ENCODE measurements around the gene AR. TPM values are rescaled to one million over a fixed set of nuclear protein-coding genes. Genes with fewer than 3 reads are reported as not detected.

The AR gene
- total and polyA plus RNA-seq, 4 donors, result 0.43 to 5.3 (median 2.8) TPM

DNA sequence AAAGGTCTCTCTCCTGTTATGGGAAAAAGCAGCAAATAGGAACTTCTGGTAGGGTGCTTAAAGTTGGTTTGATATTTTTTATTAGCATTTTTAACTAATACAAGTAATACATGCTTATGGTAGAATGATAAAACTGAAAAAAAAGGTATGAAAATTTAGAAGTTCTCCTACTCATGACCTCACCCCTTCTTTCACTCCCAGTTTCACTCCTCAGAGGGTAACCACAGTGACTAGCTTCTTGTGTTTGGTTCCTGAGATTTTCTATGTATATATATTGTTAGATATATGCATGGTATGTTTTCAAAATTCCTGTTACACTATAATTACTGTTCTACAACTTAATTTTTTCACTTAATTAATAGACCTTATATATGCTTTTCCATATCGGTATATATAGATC, 66.5 kb downstream of the AR start:
- Histone ChIP-seq H3K36me3 (ENCODE audit: control insufficient read depth in 4 of 4, insufficient read depth in 4 of 4, low read length in 4 of 4) (no peaks in the 10 kb centered on the region), H3K9me3 (ENCODE audit: control insufficient read depth in 4 of 4, insufficient read depth in 3 of 4, low read length in 3 of 4) (peaks cover 0 to 5% (median 2%) of the 10 kb centered on the region in 4 donors), H3K4me1 (ENCODE audit: control insufficient read depth in 5 of 5, insufficient read depth in 5 of 5, low read length in 5 of 5) (no peaks in the 10 kb centered on the region), H3K27me3 (ENCODE audit: control insufficient read depth in 3 of 3, insufficient read depth in 3 of 3, low read length in 2 of 3) (no peaks in the 10 kb centered on the region), H3K27ac (ENCODE audit: low read depth in 1 of 2, low read length in 1 of 2) (no peak overlapping the region), H3K4me3 (no peak overlapping the region), H3K9ac (ENCODE audit: insufficient read depth in 1 of 2, low read length in 2 of 2) (no peak overlapping the region)
- ATAC-seq (ENCODE audit: insufficient read depth, low FRiP score), result no peak
- no peak for DNase-seq
- TF ChIP-seq, protein P1, sequence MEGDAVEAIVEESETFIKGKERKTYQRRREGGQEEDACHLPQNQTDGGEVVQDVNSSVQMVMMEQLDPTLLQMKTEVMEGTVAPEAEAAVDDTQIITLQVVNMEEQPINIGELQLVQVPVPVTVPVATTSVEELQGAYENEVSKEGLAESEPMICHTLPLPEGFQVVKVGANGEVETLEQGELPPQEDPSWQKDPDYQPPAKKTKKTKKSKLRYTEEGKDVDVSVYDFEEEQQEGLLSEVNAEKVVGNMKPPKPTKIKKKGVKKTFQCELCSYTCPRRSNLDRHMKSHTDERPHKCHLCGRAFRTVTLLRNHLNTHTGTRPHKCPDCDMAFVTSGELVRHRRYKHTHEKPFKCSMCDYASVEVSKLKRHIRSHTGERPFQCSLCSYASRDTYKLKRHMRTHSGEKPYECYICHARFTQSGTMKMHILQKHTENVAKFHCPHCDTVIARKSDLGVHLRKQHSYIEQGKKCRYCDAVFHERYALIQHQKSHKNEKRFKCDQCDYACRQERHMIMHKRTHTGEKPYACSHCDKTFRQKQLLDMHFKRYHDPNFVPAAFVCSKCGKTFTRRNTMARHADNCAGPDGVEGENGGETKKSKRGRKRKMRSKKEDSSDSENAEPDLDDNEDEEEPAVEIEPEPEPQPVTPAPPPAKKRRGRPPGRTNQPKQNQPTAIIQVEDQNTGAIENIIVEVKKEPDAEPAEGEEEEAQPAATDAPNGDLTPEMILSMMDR (IDR thresholded peaks at IDR 0.05; ENCODE audit: control extremely low read depth, extremely low read depth), result no peak
- WGBS, 2 donors, result 0% methylated on average over 1 of the region's 1 CpG

DNA sequence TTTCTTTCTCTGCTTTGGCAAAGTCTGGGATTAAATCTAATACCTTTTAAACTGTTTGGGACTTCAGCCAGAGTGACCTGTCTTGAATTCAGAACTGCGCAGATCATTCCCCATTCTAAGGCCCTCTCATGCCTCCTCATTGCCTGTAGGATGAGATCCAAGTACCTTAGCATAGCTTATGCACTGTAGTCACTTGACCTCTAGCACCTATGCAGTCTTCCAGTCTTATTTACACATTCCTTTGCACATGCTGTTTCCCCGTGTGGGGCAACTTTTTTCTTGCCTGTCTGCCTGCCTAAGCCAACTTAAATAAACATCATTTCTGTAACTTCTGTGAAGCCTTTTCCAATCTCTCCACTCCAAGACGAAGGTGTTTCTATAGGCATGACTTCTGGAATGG, 68.4 kb downstream of the AR start:
- Histone ChIP-seq H3K27me3 (ENCODE audit: control insufficient read depth in 3 of 3, insufficient read depth in 3 of 3, low read length in 2 of 3) (no peaks in the 10 kb centered on the region), H3K36me3 (ENCODE audit: control insufficient read depth in 4 of 4, insufficient read depth in 4 of 4, low read length in 4 of 4) (no peaks in the 10 kb centered on the region), H3K27ac (ENCODE audit: low read depth in 1 of 2, low read length in 1 of 2) (no peak overlapping the region), H3K4me3 (no peak overlapping the region), H3K9ac (ENCODE audit: insufficient read depth in 1 of 2, low read length in 2 of 2) (no peak overlapping the region), H3K4me1 (ENCODE audit: control insufficient read depth in 5 of 5, insufficient read depth in 5 of 5, low read length in 5 of 5) (no peaks in the 10 kb centered on the region), H3K9me3 (ENCODE audit: control insufficient read depth in 4 of 4, insufficient read depth in 3 of 4, low read length in 3 of 4) (peaks cover 0 to 5% (median 2%) of the 10 kb centered on the region in 4 donors)
- 42 to 67% methylated on average over 3 of the region's 3 CpGs for WGBS, 2 donors
- ATAC-seq (ENCODE audit: insufficient read depth, low FRiP score) (no peak), DNase-seq (peak in 1 of 3 donors; percentile 6)
- TF ChIP-seq, protein P1 (IDR thresholded peaks at IDR 0.05; ENCODE audit: control extremely low read depth, extremely low read depth), result no peak

DNA sequence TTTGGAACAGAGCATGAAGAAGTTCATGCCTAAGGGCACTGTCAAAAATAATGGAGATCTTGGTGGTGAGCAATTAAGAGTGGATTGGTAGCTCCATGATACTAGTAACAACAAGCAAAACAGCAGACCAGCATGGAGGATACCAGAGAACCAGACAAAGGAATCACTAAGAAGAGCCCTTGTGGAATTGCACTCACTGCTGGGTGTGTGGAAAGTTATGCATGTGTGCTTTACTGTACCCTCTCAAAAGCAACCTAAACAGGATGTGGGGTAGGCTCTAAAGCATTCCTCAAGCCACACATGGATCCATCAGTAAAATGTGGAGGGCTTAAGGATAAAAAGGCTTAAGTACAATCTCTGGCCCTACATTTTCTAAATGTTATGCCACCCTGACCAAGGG, 69.5 kb downstream of the AR start:
- H3K4me3 ChIP-seq, result no peak overlapping the region
- H3K9ac ChIP-seq (ENCODE audit: insufficient read depth in 1 of 2, low read length in 2 of 2), result no peak overlapping the region
- no peak for DNase-seq
- H3K27me3 ChIP-seq (ENCODE audit: control insufficient read depth in 3 of 3, insufficient read depth in 3 of 3, low read length in 2 of 3), result no peaks in the 10 kb centered on the region
- no peak for ATAC-seq (ENCODE audit: insufficient read depth, low FRiP score)
- no peak overlapping the region for H3K27ac ChIP-seq (ENCODE audit: low read depth in 1 of 2, low read length in 1 of 2)
- no peaks in the 10 kb centered on the region for H3K4me1 ChIP-seq (ENCODE audit: control insufficient read depth in 5 of 5, insufficient read depth in 5 of 5, low read length in 5 of 5)
- peaks cover 0 to 5% (median 2%) of the 10 kb centered on the region in 4 donors for H3K9me3 ChIP-seq (ENCODE audit: control insufficient read depth in 4 of 4, insufficient read depth in 3 of 4, low read length in 3 of 4)
- H3K36me3 ChIP-seq (ENCODE audit: control insufficient read depth in 4 of 4, insufficient read depth in 4 of 4, low read length in 4 of 4), result no peaks in the 10 kb centered on the region
- TF ChIP-seq, protein P1 (IDR thresholded peaks at IDR 0.05; ENCODE audit: control extremely low read depth, extremely low read depth), result no peak

DNA sequence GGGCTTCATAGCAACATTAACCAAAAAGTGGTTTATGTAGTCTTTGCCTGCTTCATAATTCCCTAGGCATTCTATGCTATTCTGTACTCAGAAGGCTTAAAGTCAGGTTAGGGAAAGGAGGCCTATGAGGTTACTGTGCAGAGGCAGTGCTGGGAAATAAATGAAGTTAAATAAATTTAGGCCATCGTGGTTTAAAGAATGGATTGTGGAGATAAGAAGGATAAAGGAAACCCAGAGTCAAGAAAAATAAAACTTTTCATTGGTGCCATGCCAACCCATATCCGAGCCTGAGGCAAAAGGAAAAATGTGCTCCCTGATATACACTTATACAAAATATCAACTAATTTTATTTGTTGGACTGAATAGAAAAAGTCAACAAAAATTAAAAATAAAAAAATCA, 70.2 kb downstream of the AR start:
- TF ChIP-seq, protein P1 (IDR thresholded peaks at IDR 0.05; ENCODE audit: control extremely low read depth, extremely low read depth), result no peak
- H3K36me3 ChIP-seq (ENCODE audit: control insufficient read depth in 4 of 4, insufficient read depth in 4 of 4, low read length in 4 of 4), result no peaks in the 10 kb centered on the region
- WGBS, 2 donors, result 55 to 64% methylated on average over 2 of the region's 2 CpGs
- no peak overlapping the region for H3K4me3 ChIP-seq
- no peaks in the 10 kb centered on the region for H3K4me1 ChIP-seq (ENCODE audit: control insufficient read depth in 5 of 5, insufficient read depth in 5 of 5, low read length in 5 of 5)
- peaks cover 0 to 5% (median 2%) of the 10 kb centered on the region in 4 donors for H3K9me3 ChIP-seq (ENCODE audit: control insufficient read depth in 4 of 4, insufficient read depth in 3 of 4, low read length in 3 of 4)
- ATAC-seq (ENCODE audit: insufficient read depth, low FRiP score) (no peak), DNase-seq (no peak)
- H3K9ac ChIP-seq (ENCODE audit: insufficient read depth in 1 of 2, low read length in 2 of 2), result no peak overlapping the region
- no peak overlapping the region for H3K27ac ChIP-seq (ENCODE audit: low read depth in 1 of 2, low read length in 1 of 2)
- no peaks in the 10 kb centered on the region for H3K27me3 ChIP-seq (ENCODE audit: control insufficient read depth in 3 of 3, insufficient read depth in 3 of 3, low read length in 2 of 3)

Data from lung (tissue), 12 donors.